ENCODE data around the gene CHD9.

DNA sequence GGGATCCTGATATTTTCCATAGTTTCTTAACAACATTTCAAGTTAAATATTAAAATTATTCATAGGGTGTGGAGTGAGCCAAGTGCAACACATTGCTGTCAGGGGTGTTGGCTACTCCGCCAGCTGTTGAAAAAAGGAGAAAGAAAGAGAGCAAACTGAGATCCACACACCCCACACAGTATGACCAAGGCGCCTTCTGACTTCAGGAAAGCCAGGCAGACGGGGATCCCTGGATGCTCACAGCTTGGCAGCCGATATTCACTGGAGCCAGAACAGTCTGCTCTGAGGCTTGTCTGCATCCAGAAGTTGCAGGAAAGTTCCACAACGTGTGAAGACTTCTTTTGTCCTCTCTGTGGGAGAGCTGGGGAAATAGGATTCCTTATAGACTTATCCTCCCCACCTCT, 11.4 kb upstream of the CHD9 start:
- TF ChIP-seq, protein P1, sequence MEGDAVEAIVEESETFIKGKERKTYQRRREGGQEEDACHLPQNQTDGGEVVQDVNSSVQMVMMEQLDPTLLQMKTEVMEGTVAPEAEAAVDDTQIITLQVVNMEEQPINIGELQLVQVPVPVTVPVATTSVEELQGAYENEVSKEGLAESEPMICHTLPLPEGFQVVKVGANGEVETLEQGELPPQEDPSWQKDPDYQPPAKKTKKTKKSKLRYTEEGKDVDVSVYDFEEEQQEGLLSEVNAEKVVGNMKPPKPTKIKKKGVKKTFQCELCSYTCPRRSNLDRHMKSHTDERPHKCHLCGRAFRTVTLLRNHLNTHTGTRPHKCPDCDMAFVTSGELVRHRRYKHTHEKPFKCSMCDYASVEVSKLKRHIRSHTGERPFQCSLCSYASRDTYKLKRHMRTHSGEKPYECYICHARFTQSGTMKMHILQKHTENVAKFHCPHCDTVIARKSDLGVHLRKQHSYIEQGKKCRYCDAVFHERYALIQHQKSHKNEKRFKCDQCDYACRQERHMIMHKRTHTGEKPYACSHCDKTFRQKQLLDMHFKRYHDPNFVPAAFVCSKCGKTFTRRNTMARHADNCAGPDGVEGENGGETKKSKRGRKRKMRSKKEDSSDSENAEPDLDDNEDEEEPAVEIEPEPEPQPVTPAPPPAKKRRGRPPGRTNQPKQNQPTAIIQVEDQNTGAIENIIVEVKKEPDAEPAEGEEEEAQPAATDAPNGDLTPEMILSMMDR (IDR thresholded peaks at IDR 0.05), result no peak
- TF ChIP-seq POLR2A (IDR thresholded peaks at IDR 0.05), result no peak
